Measurements from ENCODE around the gene LHX2. TPM values are rescaled to one million over a fixed set of nuclear protein-coding genes. Genes with fewer than 3 reads are reported as not detected.

The LHX2 gene
- total and polyA plus RNA-seq, 2 of the 4 experiments (the other 2 are of a cell fraction) = not detected

- Histone ChIP-seq H3K23ac (ENCODE audit: low read depth, low read length) (no peak overlapping the region), H2BK15ac (ENCODE audit: low read depth, low read length) (no peak overlapping the region), H3K27me3 (ENCODE audit: control insufficient read depth, insufficient read depth, low read length) (peaks cover 52% of the 10 kb centered on the region), H3K9me1 (ENCODE audit: insufficient read depth, low read length) (peaks cover 2% of the 10 kb centered on the region; the same call in 1 of the 2 replicates), H2AFZ (replicated peaks; ENCODE audit: low read length, poor library complexity) (no peak overlapping the region), H3K4me3 (ENCODE audit: insufficient read depth, low read depth, low read length) (no peak overlapping the region), H3K18ac (ENCODE audit: low read depth, low read length) (no peak overlapping the region), H4K8ac (ENCODE audit: low read depth in 2 of 2, low read length in 2 of 2) (no peak overlapping the region), H3K4me2 (ENCODE audit: low read depth, low read length) (peak overlapping the region; percentile 42; the same call in 1 of the 2 replicates), H2AK9ac (replicated peaks; ENCODE audit: low read depth, low read length, poor library complexity) (no peak overlapping the region), H4K5ac (ENCODE audit: low read depth, low read length) (no peak overlapping the region), H3K14ac (replicated peaks; ENCODE audit: low read depth, low read length) (no peak overlapping the region), H2BK5ac (ENCODE audit: low read depth, low read length, poor library complexity, severe bottlenecking) (no peak overlapping the region), H4K20me1 (ENCODE audit: insufficient read depth, low read length) (peaks cover 11% of the 10 kb centered on the region; the same call in 1 of the 2 replicates), H3K9me3 (ENCODE audit: control insufficient read depth, insufficient read depth, low read length) (peaks cover 3% of the 10 kb centered on the region; the same call in 1 of the 2 replicates), H3K9ac (ENCODE audit: low read depth, low read length) (no peak overlapping the region), H2AK5ac (ENCODE audit: low read depth, low read length) (no peak overlapping the region), H2BK20ac (ENCODE audit: low read depth, low read length) (no peak overlapping the region), H3K56ac (ENCODE audit: extremely low read depth, insufficient read depth, low read length) (no peak overlapping the region), H3K4ac (ENCODE audit: low read depth, low read length) (no peak overlapping the region), H3K27ac (ENCODE audit: insufficient read depth, low read length) (no peak overlapping the region), H4K91ac (ENCODE audit: insufficient read depth, low read depth, low read length) (no peak overlapping the region), H3K79me1 (ENCODE audit: low read depth in 1 of 2, low read length in 2 of 2) (no peaks in the 10 kb centered on the region), H3K36me3 (ENCODE audit: control insufficient read depth, insufficient read depth, low read length) (no peaks in the 10 kb centered on the region), H2BK120ac (ENCODE audit: low read depth, low read length) (no peak overlapping the region), H3K4me1 (ENCODE audit: control insufficient read depth, insufficient read depth, low read length) (no peaks in the 10 kb centered on the region)
- peak; percentile 99 for ATAC-seq (ENCODE audit: low read depth)
- POLR2A ChIA-PET (ENCODE audit: unreplicated experiment) = no interaction called here
- DNase-seq = peak; percentile 90
- no TSS peak for BruUV-seq (replicated peaks)
- TF ChIP-seq BHLHE40 (IDR thresholded peaks at IDR 0.05; ENCODE audit: low read depth, low read length) (peak; percentile 72), CEBPB (IDR thresholded peaks at IDR 0.05; ENCODE audit: low read depth, low read length) (peak; percentile 6; the same call in 1 of the 2 replicates), FOS (IDR thresholded peaks at IDR 0.05; ENCODE audit: low read depth, low read length) (peak; percentile 78), NFE2L2 (IDR thresholded peaks at IDR 0.05; ENCODE audit: low read depth, low read length) (peak; percentile 41; the same call in 1 of the 2 replicates), MAZ (IDR thresholded peaks at IDR 0.05; ENCODE audit: borderline replicate concordance, low read depth, low read length) (peak; percentile 19; the same call in 1 of the 2 replicates), CTCF (conservative IDR thresholded peaks at IDR 0.05; ENCODE audit: low read depth, low read length) (no peak), MXI1 (IDR thresholded peaks at IDR 0.05; ENCODE audit: borderline replicate concordance, low read depth, low read length) (no peak), RCOR1 (IDR thresholded peaks at IDR 0.05; ENCODE audit: insufficient replicate concordance, low read length) (peak; percentile 79), SMC3 (IDR thresholded peaks at IDR 0.05; ENCODE audit: low read depth, low read length) (peak; percentile 22; the same call in 1 of the 2 replicates), RAD21 (IDR thresholded peaks at IDR 0.05; ENCODE audit: low read length) (peak; percentile 21; the same call in 1 of the 2 replicates), MAFK (IDR thresholded peaks at IDR 0.05; ENCODE audit: low read depth, low read length) (peak; percentile 58), ELK1 (IDR thresholded peaks at IDR 0.05; ENCODE audit: borderline replicate concordance, low read depth, low read length) (no peak)
- in situ Hi-C loops (cut with MboI; ENCODE audit: low sequenced_read_pairs) (no loop called here), dilution Hi-C loops (cut with HindIII; ENCODE audit: low sequenced_read_pairs, unreplicated experiment) (no loop called here), intact Hi-C loops (cut with micrococcal nuclease) (loop anchor here (10.0 kb wide), 1 partner anchor 200 kb away; the partner anchor contains the start of gene NEK6)
- 10% methylated on average over 4 of the region's 7 CpGs; no CpG with 5 or more reads in 1 of the 2 experiments for WGBS, 2 experiments (ENCODE audit: extremely low coverage in 2 of 2, insufficient read length in 1 of 2)
- CTCF ChIA-PET = interaction anchor here (2.0 kb wide), 1 partner anchor 14 kb away, joined by 9 read pairs; no protein-coding TSS in a partner anchor
Measured at GRCh38 chr9:124054582-124055227, 43.1 kb downstream of the LHX2 start.
